GM18858 (cell line): ENCODE data around the gene HAL.

Source experiments
- ATAC-seq: cut with Tn5 transposase; IDR thresholded peaks from one replicate; pipeline ENCODE4 v1.9.1; 2021; ENCODE audit not compliant: unreplicated experiment

The HAL gene

DNA sequence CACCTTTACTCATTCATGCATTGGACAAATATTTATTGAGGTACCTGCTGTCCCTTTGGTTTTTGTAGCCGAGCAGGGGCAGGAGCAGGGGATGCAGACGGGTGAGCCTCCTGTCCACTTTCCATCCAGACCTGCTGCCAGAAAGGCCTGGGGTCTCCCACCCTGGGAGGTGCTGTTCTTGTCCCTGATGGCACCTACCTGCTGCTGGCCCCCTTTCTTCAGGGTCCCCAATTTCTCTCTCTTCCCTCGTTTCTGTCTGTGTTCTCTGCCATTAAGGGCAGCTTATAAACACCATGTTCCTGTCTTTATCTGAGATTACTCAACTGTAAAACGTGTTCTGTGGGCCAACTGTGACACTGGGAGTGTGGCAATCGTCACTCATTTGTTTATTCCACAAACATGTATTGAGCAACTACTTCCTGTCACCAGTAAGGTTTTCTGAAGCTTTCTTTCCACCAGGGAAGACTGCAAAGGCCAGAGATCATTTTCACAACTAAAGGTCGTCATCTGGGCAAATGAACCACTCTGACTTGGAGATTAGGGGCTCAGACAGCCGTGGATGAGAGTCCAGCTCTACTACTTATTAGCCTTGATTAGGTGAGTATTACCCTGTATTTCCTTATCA lies at the start of gene HAL:
TSS of gene HAL (minus strand) at position 311 of the 625 bp plus-strand sequence. CDS start 434 bp downstream, outside the sequence.
- ATAC-seq, result no peak

DNA sequence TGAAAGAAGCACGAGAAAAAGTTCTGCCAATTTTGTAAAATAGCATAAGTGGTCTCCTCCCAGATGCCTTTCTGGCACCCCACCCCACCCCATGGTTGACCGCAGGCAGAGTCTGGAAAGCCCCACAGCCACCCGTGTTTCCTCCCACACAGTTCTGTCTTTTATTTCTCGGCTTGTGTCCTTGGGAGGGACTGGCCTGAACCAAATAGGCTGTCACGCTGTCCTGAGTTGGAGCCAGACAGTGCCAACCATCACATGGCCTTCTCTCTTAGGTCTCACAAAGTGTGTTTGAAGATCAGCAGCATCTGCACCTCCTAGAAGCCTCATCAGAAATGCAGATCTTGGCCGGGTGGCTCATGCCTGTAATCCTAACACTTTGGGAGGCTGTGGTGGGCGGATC lies 49.4 kb upstream of the HAL start:
- no peak for ATAC-seq

DNA sequence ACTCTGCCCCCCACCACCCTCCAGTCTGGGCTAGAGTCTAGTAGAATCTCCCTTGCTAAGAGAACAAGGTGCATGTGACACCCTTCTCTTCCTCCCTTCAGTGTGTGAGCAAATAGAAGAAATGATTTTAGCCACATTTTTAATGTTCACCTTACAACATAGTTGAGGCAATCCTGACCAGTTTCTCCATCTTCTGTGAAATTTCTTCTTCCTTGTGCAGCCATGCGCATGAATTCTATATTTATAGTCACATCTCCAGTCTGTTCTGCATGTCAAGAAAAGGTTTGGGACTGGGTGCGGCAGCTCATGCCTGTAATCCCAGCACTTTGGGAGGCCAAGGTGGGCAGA lies 48.8 kb upstream of the HAL start:
- ATAC-seq, result no peak

- no peak for ATAC-seq
Observed at GRCh38 chr12:96044017-96044942, 48.1 kb upstream of the HAL start.

DNA sequence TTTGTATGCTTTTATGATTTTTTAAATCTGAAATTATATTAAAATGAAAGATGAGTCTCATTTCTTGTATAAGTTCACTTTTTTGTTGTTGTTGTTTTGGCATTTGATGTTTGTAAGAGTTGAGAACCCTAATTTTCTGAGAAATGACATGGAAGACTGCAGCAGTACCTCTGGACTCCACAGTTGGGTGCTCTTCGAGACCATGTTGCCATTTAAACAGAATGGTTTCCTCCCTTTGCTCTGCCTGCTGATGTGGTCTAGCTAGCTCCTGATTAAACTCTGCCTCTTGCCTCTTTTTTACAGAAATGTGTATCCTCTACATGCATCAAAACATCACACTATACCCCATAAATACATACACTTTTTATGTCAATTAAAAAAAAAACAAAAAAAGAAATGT lies 45.0 kb upstream of the HAL start:
- ATAC-seq, result no peak

- no peak for ATAC-seq
Observed at GRCh38 chr12:96040305-96041133, 44.4 kb upstream of the HAL start.

- no peak for ATAC-seq
Observed at GRCh38 chr12:96039516-96039915, 43.4 kb upstream of the HAL start.

DNA sequence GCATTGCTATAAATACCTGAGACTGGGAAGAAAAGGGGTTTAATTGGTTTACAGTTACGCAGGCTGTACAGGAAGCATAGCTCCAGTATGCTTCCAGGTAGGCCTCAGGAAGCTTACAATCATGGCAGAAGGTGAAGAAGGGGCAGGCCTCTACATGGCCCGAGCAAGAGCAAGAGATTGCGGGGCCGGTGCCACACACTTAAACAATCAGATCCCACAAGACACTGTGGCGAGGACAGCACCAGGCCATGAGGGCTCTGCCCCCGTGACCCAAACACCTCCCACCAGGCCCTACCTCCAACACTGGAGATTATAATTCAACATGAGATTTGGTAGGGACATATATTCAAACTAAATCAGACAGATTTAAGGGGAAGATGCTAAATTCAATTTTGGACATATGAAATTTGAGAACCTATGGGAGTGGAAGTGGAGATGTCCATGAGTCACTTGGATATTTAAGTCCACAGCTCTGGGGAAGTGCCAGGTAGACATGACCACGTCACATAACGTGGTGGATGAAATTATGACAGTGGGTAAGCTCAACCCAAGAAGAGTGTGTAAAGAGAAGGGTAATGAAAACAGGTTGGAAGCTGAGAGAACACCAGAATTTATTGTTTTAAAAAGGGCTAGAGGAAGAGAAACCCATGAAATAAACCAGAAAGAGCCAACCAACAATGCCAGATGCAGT lies 40.8 kb upstream of the HAL start:
- no peak for ATAC-seq

GRCh38 chr12:96035283-96036236 lies 39.4 kb upstream of the HAL start, which contains the start of gene LTA4H:
TSS of gene LTA4H (minus strand) at chr12:96035587. CDS start at chr12:96035519, 68 bp downstream.
- ATAC-seq, result peak; percentile 81

DNA sequence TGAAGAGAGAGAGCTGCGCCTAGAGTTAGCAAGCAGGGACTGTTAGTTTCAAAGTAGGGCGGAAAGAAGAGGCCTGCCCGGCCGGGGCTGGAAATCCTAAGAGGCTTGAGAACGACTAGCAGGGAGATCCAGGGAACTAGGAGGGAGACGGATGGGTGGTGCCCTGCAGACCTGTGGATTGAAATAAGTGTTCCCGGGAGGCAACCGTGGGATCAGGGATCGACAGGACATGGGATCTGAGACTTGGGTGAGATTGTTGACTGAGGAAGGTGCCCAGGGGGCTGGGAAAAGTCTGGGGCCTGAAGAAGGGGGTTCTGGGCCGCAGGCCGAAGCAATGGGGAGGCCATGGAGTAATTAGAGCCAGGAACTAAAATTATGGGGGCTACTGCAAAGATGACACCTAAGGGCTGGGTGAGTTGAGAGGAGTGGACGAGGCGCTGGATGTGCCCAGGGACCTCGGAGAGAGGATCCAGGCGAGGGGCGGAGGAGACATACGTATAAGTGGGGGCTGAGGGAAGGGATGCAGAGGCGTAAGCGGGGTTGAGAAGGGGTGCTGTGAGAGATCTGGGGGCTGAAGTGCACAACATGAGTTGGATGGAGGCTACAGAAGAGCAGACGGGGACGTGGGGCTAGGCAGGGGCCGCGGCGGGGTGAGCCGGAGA lies 38.6 kb upstream of the HAL start:
- ATAC-seq, result peak; percentile 1

DNA sequence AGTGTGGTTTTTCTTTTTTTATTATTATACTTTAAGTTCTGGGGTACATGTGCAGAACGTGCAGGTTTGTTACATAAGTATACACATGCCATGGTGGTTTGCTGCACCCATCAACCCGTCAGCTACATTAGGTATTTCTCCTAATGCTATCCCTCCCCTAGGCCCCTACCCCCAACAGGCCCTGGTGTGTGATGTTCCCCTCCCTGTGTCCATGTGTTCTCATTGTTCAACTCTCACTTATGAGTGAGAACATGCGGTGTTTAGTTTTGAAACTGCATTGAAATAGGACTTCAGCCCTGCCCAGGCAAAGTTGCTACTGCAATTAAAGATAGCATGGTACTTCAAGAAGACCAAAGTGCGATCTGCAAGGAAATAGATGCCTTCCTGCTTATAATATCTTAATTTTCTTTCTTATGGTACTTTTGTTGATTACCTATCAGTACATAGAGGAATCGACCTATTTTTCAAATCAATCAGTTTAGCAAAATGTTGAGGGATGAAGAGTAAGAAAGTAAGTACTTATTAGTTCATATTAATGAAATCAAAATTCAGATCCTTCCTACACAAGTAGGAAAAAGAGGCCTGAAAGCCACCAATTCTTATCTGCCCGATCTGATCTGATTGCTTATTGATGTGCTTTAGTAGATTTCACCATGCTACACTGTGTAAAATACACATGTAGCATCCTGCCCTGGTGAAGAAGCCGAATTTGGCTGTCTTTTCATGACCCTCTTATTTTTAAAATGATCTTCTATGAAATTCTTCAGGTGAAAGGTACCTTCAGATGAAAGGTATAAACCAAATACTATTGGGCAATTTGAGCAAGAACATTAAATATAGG lies 37.6 kb upstream of the HAL start:
- no peak for ATAC-seq

DNA sequence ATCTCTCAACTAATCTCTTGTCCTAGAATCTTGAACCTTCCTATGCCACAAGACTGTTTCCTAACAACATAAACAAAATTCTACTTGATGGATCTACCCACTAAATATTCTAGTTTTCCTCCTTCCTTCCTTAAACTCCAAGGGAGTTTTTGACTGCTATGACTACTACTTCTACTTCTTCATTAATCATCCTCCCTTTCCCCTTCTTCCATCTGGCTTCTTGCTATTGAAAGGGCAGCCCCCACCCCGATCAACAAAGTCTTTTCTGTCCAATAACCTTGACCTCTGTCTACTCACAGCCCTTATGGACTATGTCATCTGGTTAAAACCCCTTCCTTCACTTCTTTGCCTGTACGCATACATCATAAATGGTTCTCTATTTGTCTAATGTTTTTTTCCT lies 33.7 kb upstream of the HAL start:
- ATAC-seq, result no peak

DNA sequence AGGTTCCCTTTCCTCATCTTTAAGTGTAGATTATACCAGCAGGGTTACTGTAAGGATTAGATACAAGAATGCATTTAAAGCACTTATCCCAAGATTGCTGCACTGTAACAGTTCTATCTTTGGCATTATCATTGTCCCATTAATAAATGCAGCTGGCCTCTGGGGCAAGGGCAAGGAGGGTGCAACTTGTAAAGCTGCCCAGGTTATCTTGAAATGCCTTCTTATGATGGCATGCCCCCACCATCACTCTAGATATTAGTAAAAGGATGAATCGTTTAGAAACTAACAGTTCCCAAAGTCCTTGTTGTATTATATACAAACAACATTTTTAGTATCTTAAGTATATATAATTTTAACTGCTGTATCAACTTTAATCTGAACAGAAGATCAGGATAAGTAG lies 32.4 kb upstream of the HAL start:
- no peak for ATAC-seq

- ATAC-seq, result no peak
Observed at GRCh38 chr12:96026331-96026730, 30.2 kb upstream of the HAL start.

DNA sequence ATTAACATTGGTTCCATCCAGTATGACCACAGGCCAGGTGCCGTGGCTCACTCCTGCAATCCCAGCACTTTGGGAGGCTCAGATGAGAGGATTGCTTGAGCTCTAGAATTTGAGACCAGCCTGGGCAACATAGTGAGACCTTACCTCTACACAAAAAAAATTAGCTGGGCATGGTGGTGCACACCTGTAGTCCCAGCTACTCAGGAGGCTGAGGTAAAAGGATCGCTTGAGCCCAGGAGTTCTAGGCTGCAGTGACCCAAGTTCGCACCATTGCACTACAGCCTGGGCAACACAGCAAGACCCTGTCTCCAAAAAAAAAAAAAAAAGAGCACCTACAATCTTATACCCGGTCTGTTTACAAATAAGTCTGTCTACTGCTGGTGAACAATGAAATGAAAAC lies 29.4 kb upstream of the HAL start:
- ATAC-seq, result no peak

- peak; percentile 98 for ATAC-seq
Observed at GRCh38 chr12:96020314-96021003, 24.3 kb upstream of the HAL start.

GRCh38 chr12:96015672-96016071 lies 19.5 kb upstream of the HAL start:
- ATAC-seq, result no peak
